ENCODE measurements around the gene RBMS2.

DNA sequence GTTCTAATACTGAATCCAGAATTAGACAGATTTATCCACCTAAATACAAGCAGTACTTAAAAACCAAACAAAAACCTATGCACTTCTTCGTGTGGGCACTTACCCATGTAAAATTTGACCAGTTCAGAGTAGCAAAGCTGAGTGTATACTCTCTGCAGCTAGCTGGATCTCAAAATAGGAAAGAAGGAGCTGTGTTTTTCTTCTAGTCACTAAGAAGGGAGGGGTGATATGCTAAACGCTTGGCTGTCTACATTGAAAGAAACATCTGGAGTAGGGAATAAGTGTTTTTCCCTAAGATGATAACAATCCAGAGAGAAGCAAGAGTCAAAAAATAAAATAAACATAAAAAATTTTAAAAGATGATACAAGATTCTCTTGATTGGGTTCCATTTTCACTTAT, 20.0 kb downstream of the RBMS2 start:
- TF ChIP-seq, protein P1, sequence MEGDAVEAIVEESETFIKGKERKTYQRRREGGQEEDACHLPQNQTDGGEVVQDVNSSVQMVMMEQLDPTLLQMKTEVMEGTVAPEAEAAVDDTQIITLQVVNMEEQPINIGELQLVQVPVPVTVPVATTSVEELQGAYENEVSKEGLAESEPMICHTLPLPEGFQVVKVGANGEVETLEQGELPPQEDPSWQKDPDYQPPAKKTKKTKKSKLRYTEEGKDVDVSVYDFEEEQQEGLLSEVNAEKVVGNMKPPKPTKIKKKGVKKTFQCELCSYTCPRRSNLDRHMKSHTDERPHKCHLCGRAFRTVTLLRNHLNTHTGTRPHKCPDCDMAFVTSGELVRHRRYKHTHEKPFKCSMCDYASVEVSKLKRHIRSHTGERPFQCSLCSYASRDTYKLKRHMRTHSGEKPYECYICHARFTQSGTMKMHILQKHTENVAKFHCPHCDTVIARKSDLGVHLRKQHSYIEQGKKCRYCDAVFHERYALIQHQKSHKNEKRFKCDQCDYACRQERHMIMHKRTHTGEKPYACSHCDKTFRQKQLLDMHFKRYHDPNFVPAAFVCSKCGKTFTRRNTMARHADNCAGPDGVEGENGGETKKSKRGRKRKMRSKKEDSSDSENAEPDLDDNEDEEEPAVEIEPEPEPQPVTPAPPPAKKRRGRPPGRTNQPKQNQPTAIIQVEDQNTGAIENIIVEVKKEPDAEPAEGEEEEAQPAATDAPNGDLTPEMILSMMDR (IDR thresholded peaks at IDR 0.05; ENCODE audit: low read length) = no peak
- TF ChIP-seq EZH2 (IDR thresholded peaks at IDR 0.05; ENCODE audit: borderline replicate concordance, low read length) = no peak
